DND-41 (cell line): Measurements from ENCODE around the gene TCF7.

Experiments used
- ATAC-seq: fragments of 200-7000 bp; cut with Tn5 transposase; 3 replicates; pipeline ENCODE4 v1.9.1; 2021; ENCODE audit warnings: low read depth; ENCODE audit not compliant: insufficient read depth
- DNase-seq: peaks from one replicate; pipeline ENCODE4 v3.0.0-alpha.2; 2020
- H2AFZ ChIP-seq: 2 replicates; pipeline ENCODE4 v1.6.0; 2012; ENCODE audit warnings: low read depth, low read length
- H3K27ac ChIP-seq: 2 replicates; pipeline ENCODE4 v1.5.1; 2012; ENCODE audit warnings: low read length, inconsistent platforms
- H3K27me3 ChIP-seq: fragments of 200-600 bp; sonication (generic); 2 replicates; pipeline ENCODE4 v1.6.0; 2012; ENCODE audit warnings: low read length, mild to moderate bottlenecking, inconsistent platforms; ENCODE audit not compliant: insufficient read depth, poor library complexity
- H3K36me3 ChIP-seq: 2 replicates; pipeline ENCODE4 v1.5.1; 2012; ENCODE audit warnings: low read length, inconsistent platforms; ENCODE audit not compliant: insufficient read depth
- H3K4me1 ChIP-seq: 2 replicates; pipeline ENCODE4 v1.5.1; 2012; ENCODE audit warnings: mild to moderate bottlenecking, low read length; ENCODE audit not compliant: insufficient read depth
- H3K4me2 ChIP-seq: 2 replicates; pipeline ENCODE4 v1.6.0; 2012; ENCODE audit warnings: mild to moderate bottlenecking, moderate library complexity, low read length, inconsistent platforms; ENCODE audit not compliant: insufficient read depth
- H3K4me3 ChIP-seq, 2 experiments: fragments of 200-600 bp in 1 of 2; shearing (Covaris generic) in 1 of 2; 2 replicates each; pipeline ENCODE4 v1.5.1; 2012 to 2016; ENCODE audit warnings: inconsistent platforms in 2 of 2, low read length in 2 of 2, mild to moderate bottlenecking in 2 of 2, low read depth in 1 of 2, moderate library complexity in 1 of 2
- H3K79me2 ChIP-seq: 2 replicates; pipeline ENCODE4 v1.6.0; 2012; ENCODE audit warnings: low read length, inconsistent platforms; ENCODE audit not compliant: insufficient read depth
- H3K9ac ChIP-seq: 2 replicates; pipeline ENCODE4 v1.6.0; 2012; ENCODE audit warnings: low read depth, mild to moderate bottlenecking, inconsistent platforms, low read length, moderate library complexity
- H3K9me3 ChIP-seq: 2 replicates; pipeline ENCODE4 v1.5.1; 2012; ENCODE audit warnings: low read length, moderate library complexity, mild to moderate bottlenecking, inconsistent platforms; ENCODE audit not compliant: insufficient read depth, severe bottlenecking
- H4K20me1 ChIP-seq: 2 replicates; pipeline ENCODE4 v1.6.0; 2012; ENCODE audit warnings: low read length; ENCODE audit not compliant: insufficient read depth
- EZH2 ChIP-seq: IDR thresholded peaks from 3 replicates; pipeline ENCODE4 v1.6.1; 2012; ENCODE audit warnings: borderline replicate concordance, low read depth, mild to moderate bottlenecking, moderate library complexity, low read length, inconsistent platforms; ENCODE audit not compliant: severe bottlenecking
- TF ChIP-seq, protein P1 (sequence below): IDR thresholded peaks from 2 replicates; pipeline ENCODE4 v1.5.1; 2012; ENCODE audit warnings: borderline replicate concordance, low read length, moderate library complexity, mild to moderate bottlenecking; ENCODE audit not compliant: poor library complexity, severe bottlenecking; ENCODE audit errors: extremely low read depth

TCF7 gene

DNA sequence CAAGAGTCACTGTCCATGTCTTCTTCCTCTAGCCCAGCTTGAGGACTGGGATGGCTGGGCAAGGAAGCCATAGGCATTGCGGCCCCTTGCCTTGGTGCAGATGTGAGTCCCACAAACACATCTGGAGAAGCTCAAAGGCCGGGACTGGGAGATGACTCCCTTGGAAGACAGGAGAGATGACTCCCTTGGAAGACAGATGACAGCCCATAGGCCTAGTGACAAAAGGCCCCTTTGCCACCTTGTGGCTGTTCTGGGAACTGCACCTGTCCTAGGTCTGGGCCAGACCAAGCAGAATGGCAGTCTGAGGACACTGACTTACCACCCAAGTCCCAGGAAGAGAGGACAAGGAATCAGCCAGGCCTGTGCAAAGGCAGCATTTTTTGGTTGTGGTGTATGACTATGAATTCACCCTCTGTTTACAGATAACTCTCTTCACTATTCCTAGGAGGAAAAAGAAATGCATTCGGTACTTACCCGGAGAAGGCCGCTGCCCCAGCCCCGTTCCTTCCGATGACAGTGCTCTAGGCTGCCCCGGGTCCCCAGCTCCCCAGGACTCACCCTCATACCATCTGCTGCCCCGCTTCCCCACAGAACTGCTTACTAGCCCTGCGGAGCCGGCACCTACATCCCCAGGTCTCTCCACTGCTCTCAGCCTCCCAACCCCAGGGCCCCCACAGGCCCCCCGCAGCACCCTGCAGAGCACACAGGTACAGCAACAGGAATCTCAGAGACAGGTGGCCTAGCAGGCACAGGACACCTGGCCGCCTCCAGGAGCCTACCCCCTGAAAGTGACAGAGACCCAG lies 31.5 kb downstream of the TCF7 start:
- no peak overlapping the region for H3K27ac ChIP-seq
- no peak overlapping the region for H3K9ac ChIP-seq
- H3K4me3 ChIP-seq, result no peak overlapping the region
- H4K20me1 ChIP-seq, result peaks cover 76% of the 10 kb centered on the region
- H3K4me2 ChIP-seq, result no peak overlapping the region
- peaks cover 46% of the 10 kb centered on the region for H3K79me2 ChIP-seq
- peaks cover 91% of the 10 kb centered on the region for H3K36me3 ChIP-seq
- H3K9me3 ChIP-seq, result no peaks in the 10 kb centered on the region
- no peaks in the 10 kb centered on the region for H3K4me1 ChIP-seq
- no peaks in the 10 kb centered on the region for H3K27me3 ChIP-seq
- H2AFZ ChIP-seq, result no peak overlapping the region
- TF ChIP-seq, protein P1, sequence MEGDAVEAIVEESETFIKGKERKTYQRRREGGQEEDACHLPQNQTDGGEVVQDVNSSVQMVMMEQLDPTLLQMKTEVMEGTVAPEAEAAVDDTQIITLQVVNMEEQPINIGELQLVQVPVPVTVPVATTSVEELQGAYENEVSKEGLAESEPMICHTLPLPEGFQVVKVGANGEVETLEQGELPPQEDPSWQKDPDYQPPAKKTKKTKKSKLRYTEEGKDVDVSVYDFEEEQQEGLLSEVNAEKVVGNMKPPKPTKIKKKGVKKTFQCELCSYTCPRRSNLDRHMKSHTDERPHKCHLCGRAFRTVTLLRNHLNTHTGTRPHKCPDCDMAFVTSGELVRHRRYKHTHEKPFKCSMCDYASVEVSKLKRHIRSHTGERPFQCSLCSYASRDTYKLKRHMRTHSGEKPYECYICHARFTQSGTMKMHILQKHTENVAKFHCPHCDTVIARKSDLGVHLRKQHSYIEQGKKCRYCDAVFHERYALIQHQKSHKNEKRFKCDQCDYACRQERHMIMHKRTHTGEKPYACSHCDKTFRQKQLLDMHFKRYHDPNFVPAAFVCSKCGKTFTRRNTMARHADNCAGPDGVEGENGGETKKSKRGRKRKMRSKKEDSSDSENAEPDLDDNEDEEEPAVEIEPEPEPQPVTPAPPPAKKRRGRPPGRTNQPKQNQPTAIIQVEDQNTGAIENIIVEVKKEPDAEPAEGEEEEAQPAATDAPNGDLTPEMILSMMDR, result peak; percentile 96
- no peak for TF ChIP-seq EZH2
- ATAC-seq, result peak; percentile 85
- peak; percentile 79 for DNase-seq

DNA sequence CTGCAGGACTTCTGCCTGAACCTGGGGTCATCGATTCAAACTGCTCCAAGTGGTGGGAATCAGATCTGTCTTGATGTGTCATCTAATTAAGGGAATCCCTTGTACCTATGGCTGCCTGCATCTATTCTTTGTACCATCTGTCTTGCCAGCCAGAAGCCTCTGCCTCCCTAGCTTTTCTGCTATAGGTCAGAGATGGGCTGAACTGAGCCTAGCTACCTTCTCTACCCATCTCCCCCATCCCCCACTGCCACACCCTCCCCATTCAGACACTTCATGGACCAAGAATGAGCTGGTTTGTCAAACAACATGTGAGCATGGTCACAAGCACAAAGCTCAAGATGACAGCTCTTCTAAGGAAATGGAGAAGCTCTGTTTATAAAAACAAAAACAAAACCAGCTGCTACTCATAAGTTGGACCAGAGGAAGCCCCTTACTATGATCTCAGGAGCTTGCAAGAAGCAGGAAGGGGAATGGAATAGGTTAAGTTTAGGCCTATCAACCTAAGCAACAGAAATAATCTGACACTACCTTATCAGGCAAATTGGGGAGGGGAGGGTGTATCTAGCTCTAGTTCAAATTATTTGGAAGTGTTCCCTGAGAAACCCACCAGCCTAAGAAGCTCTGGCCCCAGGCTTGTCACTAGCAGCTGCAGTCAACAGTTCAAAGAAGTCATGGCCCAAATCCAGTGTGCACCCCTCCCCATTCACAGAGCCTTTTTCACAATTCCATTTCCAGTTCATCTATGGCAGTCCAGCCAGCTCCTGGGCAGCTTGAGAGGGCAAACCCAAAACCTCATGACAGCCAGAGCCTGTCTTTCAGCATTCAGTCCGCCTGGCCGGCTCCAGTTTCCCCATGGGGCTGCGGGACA lies 32.4 kb downstream of the TCF7 start:
- Histone ChIP-seq H3K79me2 (peaks cover 50% of the 10 kb centered on the region), H3K4me1 (no peaks in the 10 kb centered on the region), H3K36me3 (peaks cover 90% of the 10 kb centered on the region), H3K4me3 (no peak overlapping the region), H4K20me1 (peaks cover 70% of the 10 kb centered on the region), H2AFZ (no peak overlapping the region), H3K4me2 (no peak overlapping the region), H3K9ac (no peak overlapping the region), H3K27ac (no peak overlapping the region), H3K27me3 (no peaks in the 10 kb centered on the region), H3K9me3 (no peaks in the 10 kb centered on the region)
- DNase-seq (no peak), ATAC-seq (no peak)
- TF ChIP-seq, protein P1, result no peak
- no peak for TF ChIP-seq EZH2

DNA sequence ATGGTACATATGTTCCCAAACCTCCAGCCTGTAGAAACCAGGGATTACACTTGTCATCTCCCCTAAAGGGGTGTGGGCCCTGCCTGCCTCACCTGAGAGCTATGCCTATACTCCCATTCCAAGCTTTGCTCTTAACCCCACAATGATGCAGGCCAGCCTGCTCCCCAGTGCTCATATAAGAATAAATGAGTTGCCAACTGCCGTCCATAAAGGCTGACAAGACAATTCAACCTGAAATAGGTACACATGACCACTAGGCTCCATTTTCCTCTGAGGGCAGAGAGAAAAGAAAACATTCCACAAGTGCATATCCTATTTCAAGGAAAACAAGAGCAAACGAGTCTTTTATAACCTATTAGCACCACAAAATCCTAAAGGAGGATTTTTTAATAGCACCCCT lies 33.8 kb downstream of the TCF7 start:
- H3K79me2 ChIP-seq, result peaks cover 50% of the 10 kb centered on the region

More for the DNA sequence above, 33.8 kb downstream of the TCF7 start:
- DNase-seq, result no peak
- TF ChIP-seq, protein P1, result no peak
- TF ChIP-seq EZH2, result no peak
- H3K27ac ChIP-seq, result no peak overlapping the region
- H3K9ac ChIP-seq, result no peak overlapping the region
- H3K4me3 ChIP-seq, result no peak overlapping the region
- no peak overlapping the region for H2AFZ ChIP-seq
- H3K9me3 ChIP-seq, result no peaks in the 10 kb centered on the region
- no peak for ATAC-seq
- H3K36me3 ChIP-seq, result peaks cover 92% of the 10 kb centered on the region
- H4K20me1 ChIP-seq, result peaks cover 60% of the 10 kb centered on the region
- H3K4me2 ChIP-seq, result no peak overlapping the region
- H3K4me1 ChIP-seq, result no peaks in the 10 kb centered on the region
- H3K27me3 ChIP-seq, result no peaks in the 10 kb centered on the region
